GM19043 (cell line): ENCODE results near the gene KYAT1.
A peak's percentile ranks its signal among the peaks of the same experiment; 100 is the strongest.

ENCODE experiments used
- ATAC-seq: cut with Tn5 transposase; IDR thresholded peaks from one replicate; pipeline ENCODE4 v1.9.1; 2021; ENCODE audit warnings: low read depth; ENCODE audit not compliant: unreplicated experiment

The KYAT1 gene

GRCh38 chr9:128881884-128882676, at the start of gene KYAT1, which contains the start of gene LRRC8A:
Gene KYAT1, minus strand, starts transcription at chr9:128881950. Its CDS starts 36,545 bp downstream, at chr9:128845405.
Gene LRRC8A, plus strand, starts transcription at chr9:128882133. Its CDS starts 25,032 bp downstream, at chr9:128907165.
- ATAC-seq = peak; percentile 77

GRCh38 chr9:128929560-128929959, 47.8 kb upstream of the KYAT1 start:
- ATAC-seq = no peak

GRCh38 chr9:128928624-128929023, 46.9 kb upstream of the KYAT1 start:
- ATAC-seq = no peak

- no peak for ATAC-seq
Measured at GRCh38 chr9:128927731-128928411, 46.1 kb upstream of the KYAT1 start.

GRCh38 chr9:128923493-128923883, 41.7 kb upstream of the KYAT1 start:
- ATAC-seq = no peak

- ATAC-seq = no peak
Measured at GRCh38 chr9:128921881-128922763, 40.4 kb upstream of the KYAT1 start.

GRCh38 chr9:128920381-128921058, 38.8 kb upstream of the KYAT1 start, which contains the start of gene PHYHD1:
Gene PHYHD1, plus strand, starts transcription at chr9:128920982. Its CDS starts 1,342 bp downstream, at chr9:128922324.
- ATAC-seq = no peak

- no peak for ATAC-seq
Measured at GRCh38 chr9:128919402-128920089, 37.8 kb upstream of the KYAT1 start.

GRCh38 chr9:128918921-128919320, 37.2 kb upstream of the KYAT1 start:
- no peak for ATAC-seq

GRCh38 chr9:128917151-128917849, 35.5 kb upstream of the KYAT1 start:
- no peak for ATAC-seq

GRCh38 chr9:128916745-128917144, 35.0 kb upstream of the KYAT1 start:
- ATAC-seq = no peak

GRCh38 chr9:128916204-128916603, 34.5 kb upstream of the KYAT1 start:
- ATAC-seq = no peak

- no peak for ATAC-seq
Measured at GRCh38 chr9:128913995-128914772, 32.4 kb upstream of the KYAT1 start.

- no peak for ATAC-seq
Measured at GRCh38 chr9:128913048-128913900, 31.5 kb upstream of the KYAT1 start.

- no peak for ATAC-seq
Measured at GRCh38 chr9:128912270-128912853, 30.6 kb upstream of the KYAT1 start.

- ATAC-seq = no peak
Measured at GRCh38 chr9:128911529-128912035, 29.8 kb upstream of the KYAT1 start.

GRCh38 chr9:128910906-128911305, 29.2 kb upstream of the KYAT1 start:
- no peak for ATAC-seq
